K562 (cell line): Measurements from ENCODE around the gene CAPN12. TPM values are rescaled to one million over a fixed set of nuclear protein-coding genes. Genes with fewer than 3 reads are reported as not detected.

Source experiments
- ARID1B ChIP-seq: fragments of 450-650 bp; IDR thresholded peaks from 2 replicates; pipeline ENCODE4 v1.6.1; 2016; ENCODE audit warnings: antibody characterized with exemption, mild to moderate bottlenecking, inconsistent platforms
- CEBPG ChIP-seq, 3 experiments: fragments of 200-800 bp in 1 of 3; sonication (Bioruptor generic) in 1 of 3; sonication (generic) in 1 of 3; formaldehyde crosslinking in 1 of 3; IDR thresholded peaks in 2 of 3; conservative IDR thresholded peaks in 1 of 3; 2 replicates each; pipeline versions ENCODE4 v1.6.1 to v1.8.0; 2016 to 2022; ENCODE audit warnings: missing compliant biosample characterization in 2 of 3, missing genetic modification characterization in 2 of 3, mild to moderate bottlenecking in 1 of 3, missing genetic modification reagents in 1 of 3
- CREB1 ChIP-seq, 2 experiments: sonication (generic) in 1 of 2; formaldehyde crosslinking in 1 of 2; IDR thresholded peaks; 2 replicates each; pipeline versions ENCODE4 v1.6.1 to v1.8.0; 2012 to 2022; ENCODE audit warnings: inconsistent platforms in 1 of 2, mild to moderate bottlenecking in 1 of 2, missing genetic modification reagents in 1 of 2, moderate library complexity in 1 of 2
- EP300 ChIP-seq: IDR thresholded peaks from 2 replicates; pipeline ENCODE4 v1.6.1; 2012; ENCODE audit warnings: low read length, improper control_type of control experiment
- GATA2 ChIP-seq: sonication (generic); formaldehyde crosslinking; IDR thresholded peaks from 2 replicates; pipeline ENCODE4 v1.4.0; 2020; ENCODE audit warnings: mild to moderate bottlenecking, missing genetic modification reagents
- HLTF ChIP-seq: fragments of 450-650 bp; IDR thresholded peaks from 2 replicates; pipeline ENCODE4 v1.6.1; 2016
- HMBOX1 ChIP-seq: sonication (generic); IDR thresholded peaks from 2 replicates; pipeline ENCODE4 v1.6.1; 2016
- JUND ChIP-seq, 2 experiments: IDR thresholded peaks; 2 replicates in 1 of 2; 3 replicates in 1 of 2; pipeline ENCODE4 v1.6.1; 2011; ENCODE audit warnings: borderline replicate concordance in 2 of 2, low read depth in 2 of 2, low read length in 2 of 2, improper control_type of control experiment in 1 of 2, missing biosample characterization in 1 of 2, missing genetic modification characterization in 1 of 2, missing genetic modification reagents in 1 of 2
- KAT8 ChIP-seq: fragments of 450-650 bp; IDR thresholded peaks from 2 replicates; pipeline ENCODE4 v1.6.1; 2016; ENCODE audit warnings: low read depth, mild to moderate bottlenecking
- LEF1 ChIP-seq: fragments of 450-650 bp; IDR thresholded peaks from 2 replicates; pipeline ENCODE4 v1.6.1; 2016; ENCODE audit warnings: mild to moderate bottlenecking
- NFIC ChIP-seq: fragments of 450-650 bp; IDR thresholded peaks from 2 replicates; pipeline ENCODE4 v1.6.1; 2017; ENCODE audit warnings: mild to moderate bottlenecking, inconsistent platforms
- PML ChIP-seq: IDR thresholded peaks from 2 replicates; pipeline ENCODE4 v1.6.1; 2012; ENCODE audit warnings: low read length, inconsistent platforms
- POLR2AphosphoS5 ChIP-seq: IDR thresholded peaks from 2 replicates; pipeline ENCODE4 v1.6.1; 2011; ENCODE audit warnings: mild to moderate bottlenecking, low read depth, low read length, moderate library complexity; ENCODE audit not compliant: control insufficient read depth, insufficient read depth
- POLR2B ChIP-seq: fragments of 450-650 bp; IDR thresholded peaks from 2 replicates; pipeline ENCODE4 v1.6.1; 2018; ENCODE audit warnings: low read depth; ENCODE audit not compliant: partially characterized antibody
- PTRF ChIP-seq: fragments of 450-650 bp; IDR thresholded peaks from 2 replicates; pipeline ENCODE4 v1.6.1; 2016; ENCODE audit warnings: mild to moderate bottlenecking, missing genetic modification characterization, missing compliant biosample characterization
- SOX6 ChIP-seq: fragments of 450-650 bp; IDR thresholded peaks from 2 replicates; pipeline ENCODE4 v1.6.1; 2014; ENCODE audit warnings: mild to moderate bottlenecking
- SPI1 ChIP-seq: IDR thresholded peaks from 2 replicates; pipeline ENCODE4 v1.6.1; 2011; ENCODE audit warnings: low read depth, low read length, control low read depth, borderline replicate concordance
- TCF3 ChIP-seq: sonication (generic); formaldehyde crosslinking; IDR thresholded peaks from 2 replicates; pipeline ENCODE4 v1.4.0; 2020; ENCODE audit warnings: mild to moderate bottlenecking, missing genetic modification reagents
- VEZF1 ChIP-seq: fragments of 200-800 bp; sonication (Bioruptor generic); IDR thresholded peaks from 2 replicates; pipeline ENCODE4 v1.6.1; 2017; ENCODE audit warnings: missing genetic modification characterization, missing compliant biosample characterization
- ZBTB33 ChIP-seq: sonication (generic); formaldehyde crosslinking; IDR thresholded peaks from 2 replicates; pipeline ENCODE4 v1.8.1; 2023; ENCODE audit warnings: mild to moderate bottlenecking, missing genetic modification reagents
- ZNF224 ChIP-seq: sonication (generic); formaldehyde crosslinking; IDR thresholded peaks from 2 replicates; pipeline ENCODE4 v1.8.0; 2022; ENCODE audit warnings: mild to moderate bottlenecking, missing genetic modification reagents
- ZNF384 ChIP-seq: IDR thresholded peaks from 2 replicates; pipeline ENCODE4 v1.6.1; 2012; ENCODE audit warnings: low read depth, low read length, improper control_type of control experiment
- ZNF75A ChIP-seq: fragments of 450-650 bp; formaldehyde crosslinking; IDR thresholded peaks from 2 replicates; pipeline ENCODE4 v1.4.0; 2020; ENCODE audit warnings: mild to moderate bottlenecking
- ZNF766 ChIP-seq: fragments of 200-800 bp; sonication (Bioruptor generic); conservative IDR thresholded peaks from 2 replicates; pipeline ENCODE4 v1.6.1; 2016; ENCODE audit warnings: missing genetic modification characterization, missing compliant biosample characterization
- polyA plus RNA-seq, 8 experiments: library from polyadenylated mRNA; depleted of rRNA in 4 of 8; stranded (reverse) in 5 of 8; unstranded in 3 of 8; fragments of >200 nt; fragmentation: Nextera tagmentation in 2 of 8; fragmentation: Illumina TruSeq in 1 of 8; extraction: Ambion mirVana in 2 of 8; extraction: Trizol in 1 of 8; gene quantifications; 2 replicates each; pipeline versions ENCODE4 v1.2.1 to v1.2.3, GENCODE V29; 2011 to 2014; ENCODE audit warnings: inconsistent platforms in 1 of 8, missing spikeins in 1 of 8
- total RNA-seq, 7 experiments: library from RNA; depleted of rRNA in 6 of 7; stranded (reverse); fragments of >200 nt in 6 of 7; fragmentation: Illumina TruSeq in 2 of 7; extraction: Trizol in 2 of 7; gene quantifications; 2 replicates each; pipeline versions ENCODE4 v1.2.1 to v1.2.3, GENCODE V29; 2011 to 2021; ENCODE audit warnings: low replicate concordance in 1 of 7

CAPN12 gene
- total and polyA plus RNA-seq, 9 of the 15 experiments (the other 6 are each of a cell fraction or from before 2014, with no cell fraction given), result 0.83 to 7.0 (median 1.6) TPM

GRCh38 chr19:38781058-38781457 is 36.8 kb upstream of the CAPN12 start (continued):
- no peak for TF ChIP-seq HLTF
- TF ChIP-seq SOX6, result peak; percentile 52; the same call in 1 of the 2 replicates
- 0 out of 2 replicates have a peak, but pooled peaks have one; percentile 24 for TF ChIP-seq LEF1
- TF ChIP-seq ZBTB33 (CRISPR knock-in tag), result peak; percentile 46; the same call in 1 of the 2 replicates
- TF ChIP-seq PTRF (tag), result no peak
- no peak for TF ChIP-seq ZNF224 (CRISPR knock-in tag)
- peak; percentile 31; the same call in 1 of the 2 replicates for TF ChIP-seq PML
- TF ChIP-seq EP300, result no peak
- 0 out of 2 replicates have a peak, but pooled peaks have one; percentile 19 for TF ChIP-seq ZNF75A (CRISPR knock-in tag)
- TF ChIP-seq ZNF384, result peak; percentile 86
- TF ChIP-seq CREB1 (IDR thresholded peaks at IDR 0.05), result no peak
- TF ChIP-seq CREB1 (CRISPR knock-in tag; IDR thresholded peaks at IDR 0.05), result 0 out of 2 replicates have a peak, but pooled peaks have one; percentile 21
- peak; percentile 94 for TF ChIP-seq TCF3 (CRISPR knock-in tag)
- no peak for TF ChIP-seq CEBPG (CRISPR knock-in tag; IDR thresholded peaks at IDR 0.05)
- 0 out of 4 replicates have a peak, but pooled peaks of 1 of the 2 experiments have one; percentile 36 for TF ChIP-seq CEBPG (tag; conservative IDR thresholded peaks at IDR 0.05 in 1 of 2, IDR thresholded peaks at IDR 0.05 in 1 of 2)
- TF ChIP-seq JUND (IDR thresholded peaks at IDR 0.05; ENCODE audit: borderline replicate concordance, low read depth, low read length), result peak; percentile 35; the same call in 1 of the 2 replicates
- TF ChIP-seq JUND (tag; IDR thresholded peaks at IDR 0.05; ENCODE audit: borderline replicate concordance, low read depth, low read length), result no peak
- peak; percentile 88 for TF ChIP-seq GATA2 (CRISPR knock-in tag)
- TF ChIP-seq NFIC, result no peak; the same call in 1 of the 2 replicates
- TF ChIP-seq POLR2B, result no peak
- TF ChIP-seq HMBOX1, result peak; percentile 84
- 0 out of 2 replicates have a peak, but pooled peaks have one; percentile 27 for TF ChIP-seq SPI1
- TF ChIP-seq POLR2AphosphoS5, result peak; percentile 48; the same call in 1 of the 2 replicates
- TF ChIP-seq ZNF766 (CRISPR knock-in tag), result no peak; the same call in none of the 2 replicates
- peak; percentile 86 for TF ChIP-seq ARID1B
- TF ChIP-seq VEZF1 (CRISPR knock-in tag), result peak; percentile 42; the same call in 1 of the 2 replicates
- TF ChIP-seq KAT8, result no peak
